ENCODE results near the gene LRRC23. TPM values are rescaled to one million over a fixed set of nuclear protein-coding genes. Genes with fewer than 3 reads are reported as not detected.
A peak's percentile ranks its signal among the peaks of the same experiment; 100 is the strongest.

Gene LRRC23
- total and polyA plus RNA-seq, 9 of the 15 experiments (the other 6 are each of a cell fraction or from before 2014, with no cell fraction given) = 2.2 to 7.0 (median 3.0) TPM

DNA sequence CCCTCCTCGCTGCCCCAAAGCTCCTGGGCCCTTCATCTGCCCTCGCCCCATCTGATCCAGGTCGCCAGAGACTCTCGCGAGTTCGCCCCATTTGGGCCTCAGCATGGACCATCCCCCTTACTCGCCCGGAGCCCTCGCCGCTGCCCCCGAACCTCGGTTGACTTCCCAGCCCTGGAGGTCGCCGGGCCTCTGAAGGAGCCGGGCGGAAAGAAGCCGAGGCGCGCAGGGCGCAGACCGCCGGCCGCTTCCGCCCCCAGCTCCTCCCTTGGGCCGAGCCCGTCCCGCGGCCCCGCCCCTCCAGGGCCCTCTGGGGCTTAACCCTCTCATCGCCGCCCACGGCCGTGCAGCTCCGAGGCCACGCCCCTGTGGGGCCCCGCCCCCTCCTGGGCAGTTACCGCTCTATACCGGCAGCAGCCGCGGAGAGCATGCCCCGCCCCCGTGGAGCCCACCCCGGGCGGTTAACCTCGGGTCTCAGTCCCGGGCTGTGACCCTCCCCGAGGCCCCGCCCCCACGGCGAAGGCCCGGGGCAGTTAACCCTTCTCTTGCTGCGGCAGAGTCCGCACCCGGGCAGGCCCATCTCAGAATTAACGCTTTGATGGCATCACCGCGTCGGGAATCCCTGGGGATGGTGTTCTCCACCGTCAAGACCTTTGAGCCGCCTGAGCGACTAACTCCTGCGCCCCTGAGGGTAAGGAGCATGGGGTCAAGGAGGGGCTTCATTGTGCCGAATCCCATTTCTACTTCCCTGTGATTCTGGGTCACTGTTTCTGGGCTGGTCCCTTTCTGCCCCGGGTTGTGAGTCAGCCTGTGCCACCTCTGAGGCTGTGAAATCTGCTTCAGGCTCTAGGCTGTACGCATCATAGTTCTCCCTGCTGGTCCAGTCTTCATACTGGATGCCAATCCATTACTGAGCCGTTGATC is 31.3 kb upstream of the LRRC23 start, which contains the start of gene SPSB2 (continued):
- TF ChIP-seq, protein P1, sequence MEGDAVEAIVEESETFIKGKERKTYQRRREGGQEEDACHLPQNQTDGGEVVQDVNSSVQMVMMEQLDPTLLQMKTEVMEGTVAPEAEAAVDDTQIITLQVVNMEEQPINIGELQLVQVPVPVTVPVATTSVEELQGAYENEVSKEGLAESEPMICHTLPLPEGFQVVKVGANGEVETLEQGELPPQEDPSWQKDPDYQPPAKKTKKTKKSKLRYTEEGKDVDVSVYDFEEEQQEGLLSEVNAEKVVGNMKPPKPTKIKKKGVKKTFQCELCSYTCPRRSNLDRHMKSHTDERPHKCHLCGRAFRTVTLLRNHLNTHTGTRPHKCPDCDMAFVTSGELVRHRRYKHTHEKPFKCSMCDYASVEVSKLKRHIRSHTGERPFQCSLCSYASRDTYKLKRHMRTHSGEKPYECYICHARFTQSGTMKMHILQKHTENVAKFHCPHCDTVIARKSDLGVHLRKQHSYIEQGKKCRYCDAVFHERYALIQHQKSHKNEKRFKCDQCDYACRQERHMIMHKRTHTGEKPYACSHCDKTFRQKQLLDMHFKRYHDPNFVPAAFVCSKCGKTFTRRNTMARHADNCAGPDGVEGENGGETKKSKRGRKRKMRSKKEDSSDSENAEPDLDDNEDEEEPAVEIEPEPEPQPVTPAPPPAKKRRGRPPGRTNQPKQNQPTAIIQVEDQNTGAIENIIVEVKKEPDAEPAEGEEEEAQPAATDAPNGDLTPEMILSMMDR (IDR thresholded peaks at IDR 0.05 in 2 of 3, conservative IDR thresholded peaks at IDR 0.05 in 1 of 3; ENCODE audit: insufficient read depth in 2 of 3, low read depth in 1 of 3, low read length in 3 of 3) = no peak
- TF ChIP-seq, protein P2, sequence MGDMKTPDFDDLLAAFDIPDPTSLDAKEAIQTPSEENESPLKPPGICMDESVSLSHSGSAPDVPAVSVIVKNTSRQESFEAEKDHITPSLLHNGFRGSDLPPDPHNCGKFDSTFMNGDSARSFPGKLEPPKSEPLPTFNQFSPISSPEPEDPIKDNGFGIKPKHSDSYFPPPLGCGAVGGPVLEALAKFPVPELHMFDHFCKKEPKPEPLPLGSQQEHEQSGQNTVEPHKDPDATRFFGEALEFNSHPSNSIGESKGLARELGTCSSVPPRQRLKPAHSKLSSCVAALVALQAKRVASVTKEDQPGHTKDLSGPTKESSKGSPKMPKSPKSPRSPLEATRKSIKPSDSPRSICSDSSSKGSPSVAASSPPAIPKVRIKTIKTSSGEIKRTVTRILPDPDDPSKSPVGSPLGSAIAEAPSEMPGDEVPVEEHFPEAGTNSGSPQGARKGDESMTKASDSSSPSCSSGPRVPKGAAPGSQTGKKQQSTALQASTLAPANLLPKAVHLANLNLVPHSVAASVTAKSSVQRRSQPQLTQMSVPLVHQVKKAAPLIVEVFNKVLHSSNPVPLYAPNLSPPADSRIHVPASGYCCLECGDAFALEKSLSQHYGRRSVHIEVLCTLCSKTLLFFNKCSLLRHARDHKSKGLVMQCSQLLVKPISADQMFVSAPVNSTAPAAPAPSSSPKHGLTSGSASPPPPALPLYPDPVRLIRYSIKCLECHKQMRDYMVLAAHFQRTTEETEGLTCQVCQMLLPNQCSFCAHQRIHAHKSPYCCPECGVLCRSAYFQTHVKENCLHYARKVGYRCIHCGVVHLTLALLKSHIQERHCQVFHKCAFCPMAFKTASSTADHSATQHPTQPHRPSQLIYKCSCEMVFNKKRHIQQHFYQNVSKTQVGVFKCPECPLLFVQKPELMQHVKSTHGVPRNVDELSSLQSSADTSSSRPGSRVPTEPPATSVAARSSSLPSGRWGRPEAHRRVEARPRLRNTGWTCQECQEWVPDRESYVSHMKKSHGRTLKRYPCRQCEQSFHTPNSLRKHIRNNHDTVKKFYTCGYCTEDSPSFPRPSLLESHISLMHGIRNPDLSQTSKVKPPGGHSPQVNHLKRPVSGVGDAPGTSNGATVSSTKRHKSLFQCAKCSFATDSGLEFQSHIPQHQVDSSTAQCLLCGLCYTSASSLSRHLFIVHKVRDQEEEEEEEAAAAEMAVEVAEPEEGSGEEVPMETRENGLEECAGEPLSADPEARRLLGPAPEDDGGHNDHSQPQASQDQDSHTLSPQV (IDR thresholded peaks at IDR 0.05) = peak; percentile 37; the same call in 1 of the 2 replicates
- TF ChIP-seq, protein P3, sequence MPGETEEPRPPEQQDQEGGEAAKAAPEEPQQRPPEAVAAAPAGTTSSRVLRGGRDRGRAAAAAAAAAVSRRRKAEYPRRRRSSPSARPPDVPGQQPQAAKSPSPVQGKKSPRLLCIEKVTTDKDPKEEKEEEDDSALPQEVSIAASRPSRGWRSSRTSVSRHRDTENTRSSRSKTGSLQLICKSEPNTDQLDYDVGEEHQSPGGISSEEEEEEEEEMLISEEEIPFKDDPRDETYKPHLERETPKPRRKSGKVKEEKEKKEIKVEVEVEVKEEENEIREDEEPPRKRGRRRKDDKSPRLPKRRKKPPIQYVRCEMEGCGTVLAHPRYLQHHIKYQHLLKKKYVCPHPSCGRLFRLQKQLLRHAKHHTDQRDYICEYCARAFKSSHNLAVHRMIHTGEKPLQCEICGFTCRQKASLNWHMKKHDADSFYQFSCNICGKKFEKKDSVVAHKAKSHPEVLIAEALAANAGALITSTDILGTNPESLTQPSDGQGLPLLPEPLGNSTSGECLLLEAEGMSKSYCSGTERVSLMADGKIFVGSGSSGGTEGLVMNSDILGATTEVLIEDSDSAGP (CRISPR knock-in tag; IDR thresholded peaks at IDR 0.05) = no peak
- TF ChIP-seq SP1 (CRISPR knock-in tag; IDR thresholded peaks at IDR 0.05) (peak; percentile 89), RBBP5 (IDR thresholded peaks at IDR 0.05; ENCODE audit: borderline replicate concordance, insufficient read depth, low read length, poor library complexity, severe bottlenecking) (peak; percentile 58), TEAD4 (IDR thresholded peaks at IDR 0.05; ENCODE audit: low read length) (no peak), TEAD4 (CRISPR knock-in tag; IDR thresholded peaks at IDR 0.05; ENCODE audit: borderline replicate concordance) (no peak), ZBTB7A (IDR thresholded peaks at IDR 0.05; ENCODE audit: borderline replicate concordance, control insufficient read depth, low read depth, low read length) (peak; percentile 91), GABPB1 (CRISPR knock-in tag; IDR thresholded peaks at IDR 0.05) (peak; percentile 68; the same call in 1 of the 2 replicates), ARID1B (IDR thresholded peaks at IDR 0.05) (0 out of 2 replicates have a peak, but pooled peaks have one; percentile 23), FOXK1 (CRISPR knock-in tag; IDR thresholded peaks at IDR 0.05; ENCODE audit: borderline replicate concordance) (no peak), GTF2E2 (tag; IDR thresholded peaks at IDR 0.05) (no peak), YY1 (IDR thresholded peaks at IDR 0.05; ENCODE audit: borderline replicate concordance in 1 of 3, control insufficient read depth in 1 of 3, extremely low read depth in 1 of 3, insufficient read depth in 3 of 3, insufficient read length in 1 of 3, insufficient replicate concordance in 2 of 3, low read depth in 1 of 3, low read length in 2 of 3) (peak in 2 of 3 experiments; percentile 33 to 41), POLR2B (IDR thresholded peaks at IDR 0.05; ENCODE audit: low read depth, partially characterized antibody) (peak; percentile 46), SIN3A (IDR thresholded peaks at IDR 0.05; ENCODE audit: borderline replicate concordance in 2 of 2, control insufficient read depth in 1 of 2, low read depth in 2 of 2, low read length in 2 of 2) (peak in 1 of 2 experiments; percentile 26; a peak in 1 of 4 replicates)
- TF ChIP-seq, protein P4, sequence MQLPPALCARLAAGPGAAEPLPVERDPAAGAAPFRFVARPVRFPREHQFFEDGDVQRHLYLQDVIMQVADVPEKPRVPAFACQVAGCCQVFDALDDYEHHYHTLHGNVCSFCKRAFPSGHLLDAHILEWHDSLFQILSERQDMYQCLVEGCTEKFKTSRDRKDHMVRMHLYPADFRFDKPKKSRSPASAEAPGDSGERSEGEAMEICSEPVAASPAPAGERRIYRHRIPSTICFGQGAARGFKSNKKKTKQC (CRISPR knock-in tag; IDR thresholded peaks at IDR 0.05) = no peak
